22Rv1 (cell line): ENCODE results near the gene RBM15B.

Source experiments
- ZFX ChIP-seq: fragments of 450-650 bp; IDR thresholded peaks from 2 replicates; pipeline ENCODE4 v1.6.1; 2017; ENCODE audit warnings: antibody characterized with exemption, borderline replicate concordance
- TF ChIP-seq, protein P1 (sequence below): fragments of 450-650 bp; IDR thresholded peaks from 2 replicates; pipeline ENCODE4 v1.5.1; 2017; ENCODE audit warnings: mild to moderate bottlenecking

DNA sequence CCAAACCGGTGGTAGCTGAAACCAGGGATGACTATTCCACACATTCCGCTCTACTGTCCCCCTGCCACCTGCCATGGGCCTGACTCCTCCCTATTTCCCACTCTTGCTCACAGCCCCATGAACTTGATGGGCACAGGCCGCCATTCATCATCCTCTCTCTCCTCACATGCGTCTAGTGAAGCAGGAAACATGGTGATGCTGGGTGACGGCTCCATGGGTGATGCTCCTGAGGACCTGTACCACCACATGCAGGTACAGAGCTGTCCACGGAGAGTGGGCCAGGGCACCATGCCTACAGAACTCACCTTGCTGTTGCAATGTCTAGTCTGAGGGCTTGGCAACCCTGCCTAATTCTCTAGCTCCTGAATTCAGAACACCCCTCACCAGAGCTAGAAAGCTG lies 29.3 kb upstream of the RBM15B start:
- TF ChIP-seq, protein P1, sequence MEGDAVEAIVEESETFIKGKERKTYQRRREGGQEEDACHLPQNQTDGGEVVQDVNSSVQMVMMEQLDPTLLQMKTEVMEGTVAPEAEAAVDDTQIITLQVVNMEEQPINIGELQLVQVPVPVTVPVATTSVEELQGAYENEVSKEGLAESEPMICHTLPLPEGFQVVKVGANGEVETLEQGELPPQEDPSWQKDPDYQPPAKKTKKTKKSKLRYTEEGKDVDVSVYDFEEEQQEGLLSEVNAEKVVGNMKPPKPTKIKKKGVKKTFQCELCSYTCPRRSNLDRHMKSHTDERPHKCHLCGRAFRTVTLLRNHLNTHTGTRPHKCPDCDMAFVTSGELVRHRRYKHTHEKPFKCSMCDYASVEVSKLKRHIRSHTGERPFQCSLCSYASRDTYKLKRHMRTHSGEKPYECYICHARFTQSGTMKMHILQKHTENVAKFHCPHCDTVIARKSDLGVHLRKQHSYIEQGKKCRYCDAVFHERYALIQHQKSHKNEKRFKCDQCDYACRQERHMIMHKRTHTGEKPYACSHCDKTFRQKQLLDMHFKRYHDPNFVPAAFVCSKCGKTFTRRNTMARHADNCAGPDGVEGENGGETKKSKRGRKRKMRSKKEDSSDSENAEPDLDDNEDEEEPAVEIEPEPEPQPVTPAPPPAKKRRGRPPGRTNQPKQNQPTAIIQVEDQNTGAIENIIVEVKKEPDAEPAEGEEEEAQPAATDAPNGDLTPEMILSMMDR: no peak
- TF ChIP-seq ZFX: no peak
